ENCODE measurements around the gene PRKCA.

DNA sequence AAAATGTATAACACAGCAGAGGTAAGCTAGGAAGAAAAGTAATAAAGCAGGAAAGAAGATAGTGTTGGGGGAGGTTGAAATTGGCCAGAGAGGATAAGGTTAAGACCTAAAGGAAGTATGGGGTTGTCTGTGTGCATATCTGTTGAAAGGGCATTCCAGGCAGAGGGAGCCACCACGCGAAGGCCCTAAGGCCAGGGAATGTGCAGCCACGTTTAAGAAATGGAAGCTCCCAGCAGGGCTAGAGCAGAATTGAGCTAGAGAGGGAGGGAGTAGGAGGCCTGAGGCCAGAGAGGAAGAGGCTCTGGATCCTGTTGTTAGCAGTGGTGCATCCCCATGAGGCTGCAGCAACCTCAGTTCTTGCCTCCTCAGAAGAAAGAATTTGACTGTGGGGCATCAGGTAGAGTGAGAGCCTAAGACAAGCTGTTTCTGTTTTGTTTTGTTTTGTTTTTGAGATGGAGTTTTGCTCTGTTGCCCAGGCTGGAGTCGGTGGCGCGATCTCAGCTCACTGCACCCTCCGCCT lies 473.5 kb downstream of the PRKCA start:
- TF ChIP-seq, protein P1, sequence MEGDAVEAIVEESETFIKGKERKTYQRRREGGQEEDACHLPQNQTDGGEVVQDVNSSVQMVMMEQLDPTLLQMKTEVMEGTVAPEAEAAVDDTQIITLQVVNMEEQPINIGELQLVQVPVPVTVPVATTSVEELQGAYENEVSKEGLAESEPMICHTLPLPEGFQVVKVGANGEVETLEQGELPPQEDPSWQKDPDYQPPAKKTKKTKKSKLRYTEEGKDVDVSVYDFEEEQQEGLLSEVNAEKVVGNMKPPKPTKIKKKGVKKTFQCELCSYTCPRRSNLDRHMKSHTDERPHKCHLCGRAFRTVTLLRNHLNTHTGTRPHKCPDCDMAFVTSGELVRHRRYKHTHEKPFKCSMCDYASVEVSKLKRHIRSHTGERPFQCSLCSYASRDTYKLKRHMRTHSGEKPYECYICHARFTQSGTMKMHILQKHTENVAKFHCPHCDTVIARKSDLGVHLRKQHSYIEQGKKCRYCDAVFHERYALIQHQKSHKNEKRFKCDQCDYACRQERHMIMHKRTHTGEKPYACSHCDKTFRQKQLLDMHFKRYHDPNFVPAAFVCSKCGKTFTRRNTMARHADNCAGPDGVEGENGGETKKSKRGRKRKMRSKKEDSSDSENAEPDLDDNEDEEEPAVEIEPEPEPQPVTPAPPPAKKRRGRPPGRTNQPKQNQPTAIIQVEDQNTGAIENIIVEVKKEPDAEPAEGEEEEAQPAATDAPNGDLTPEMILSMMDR (IDR thresholded peaks at IDR 0.05) = no peak
- TF ChIP-seq POLR2AphosphoS5 (IDR thresholded peaks at IDR 0.05) (no peak), POLR2A (IDR thresholded peaks at IDR 0.05) (no peak)
